ENCODE measurements around the gene DMRT2.

Gene DMRT2

DNA sequence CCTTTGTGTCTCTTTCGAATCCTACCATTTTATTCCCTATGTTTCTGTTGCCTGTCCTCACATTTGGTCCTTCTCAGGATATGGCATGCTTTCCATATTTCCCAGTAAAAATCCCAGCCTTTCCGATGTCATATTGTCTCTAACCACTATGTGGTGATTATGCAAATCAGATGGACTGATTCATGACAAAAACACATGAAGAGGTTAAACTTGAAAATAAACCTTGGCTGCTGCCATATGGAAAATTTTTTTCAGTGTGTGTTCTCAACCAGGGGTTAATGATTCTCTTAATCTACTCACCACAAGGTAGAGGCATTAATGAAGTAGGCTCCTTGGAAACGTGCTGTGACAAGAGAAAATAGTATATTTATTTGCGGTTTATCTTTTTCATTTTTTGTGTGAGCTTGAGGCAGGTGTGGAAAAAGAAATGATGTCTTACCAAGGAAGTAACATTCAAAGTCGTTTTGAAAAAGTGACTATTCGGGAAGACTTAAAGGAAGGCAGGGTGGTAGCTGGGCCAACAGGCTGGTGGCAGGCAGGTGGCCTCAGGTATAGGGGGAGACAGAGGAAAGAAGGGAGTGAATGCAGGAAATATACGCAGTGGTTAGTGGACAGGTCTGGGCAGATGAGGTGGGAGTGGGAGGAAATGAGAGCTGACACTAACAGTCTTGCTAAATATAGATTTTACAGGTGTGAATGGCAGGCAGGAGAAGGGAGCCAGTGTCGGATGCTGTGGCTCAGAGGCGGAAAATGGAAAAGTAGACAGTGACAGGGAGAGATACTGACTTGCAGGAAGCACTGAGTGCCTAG lies 46.2 kb downstream of the DMRT2 start:
- DNase-seq, result no peak

DNA sequence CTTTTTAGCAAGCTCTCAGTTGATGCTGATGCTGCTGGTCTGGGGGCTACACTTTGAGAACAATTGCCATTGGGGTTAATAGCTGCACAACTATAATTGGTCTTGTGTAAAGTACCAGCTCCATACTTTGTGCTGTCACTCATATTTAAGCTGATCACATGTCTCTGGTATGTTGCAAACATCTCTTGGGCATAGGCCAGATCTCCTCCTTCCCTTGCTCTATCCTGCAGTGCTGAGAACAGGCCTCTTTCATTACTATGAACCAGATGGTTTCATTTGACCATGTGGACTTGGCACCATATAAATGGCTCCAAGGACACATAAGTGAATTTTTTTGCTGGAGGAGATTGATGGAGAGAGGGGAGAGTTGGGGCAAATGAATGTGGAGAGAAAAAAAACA lies 48.4 kb downstream of the DMRT2 start:
- no peak for DNase-seq

DNA sequence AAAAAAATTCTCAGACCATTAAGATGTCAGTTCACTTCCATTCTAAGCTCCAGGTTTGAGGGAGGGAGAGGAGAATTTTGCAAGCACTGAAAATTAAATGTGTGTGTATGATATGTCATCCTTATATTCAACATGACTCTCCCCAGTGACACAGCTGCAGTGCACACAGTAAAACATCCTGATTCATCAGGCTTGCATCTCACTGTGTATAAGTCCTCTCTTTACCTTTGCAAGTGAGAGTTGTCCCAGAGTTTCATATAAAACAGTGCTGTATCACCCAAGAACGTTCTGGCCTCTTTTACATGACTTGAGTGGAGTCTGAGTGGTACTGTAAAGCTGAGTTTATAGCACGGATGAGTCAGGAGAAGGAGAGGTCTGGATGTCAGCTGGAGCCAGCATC lies 50.0 kb downstream of the DMRT2 start:
- DNase-seq, result no peak

DNA sequence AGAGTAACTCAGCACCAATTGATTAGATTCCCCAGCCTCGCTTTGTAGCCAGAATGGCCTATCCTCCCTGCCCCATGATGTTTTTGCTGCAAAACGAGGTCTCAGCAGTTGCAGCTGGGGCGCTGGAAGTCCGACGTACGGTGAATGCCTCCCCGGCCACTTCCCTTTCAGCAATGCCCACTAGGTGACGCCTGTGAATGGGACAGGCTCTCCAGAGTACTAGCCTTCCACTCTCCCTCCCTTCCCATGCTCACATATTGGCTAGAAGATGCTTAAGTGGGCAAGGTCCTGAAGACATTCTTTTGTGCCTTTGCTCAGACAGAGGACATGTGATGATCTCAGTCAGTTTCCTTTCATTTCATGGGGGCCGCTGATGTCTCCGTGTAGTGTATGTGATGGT lies 50.8 kb downstream of the DMRT2 start:
- no peak for DNase-seq

DNA sequence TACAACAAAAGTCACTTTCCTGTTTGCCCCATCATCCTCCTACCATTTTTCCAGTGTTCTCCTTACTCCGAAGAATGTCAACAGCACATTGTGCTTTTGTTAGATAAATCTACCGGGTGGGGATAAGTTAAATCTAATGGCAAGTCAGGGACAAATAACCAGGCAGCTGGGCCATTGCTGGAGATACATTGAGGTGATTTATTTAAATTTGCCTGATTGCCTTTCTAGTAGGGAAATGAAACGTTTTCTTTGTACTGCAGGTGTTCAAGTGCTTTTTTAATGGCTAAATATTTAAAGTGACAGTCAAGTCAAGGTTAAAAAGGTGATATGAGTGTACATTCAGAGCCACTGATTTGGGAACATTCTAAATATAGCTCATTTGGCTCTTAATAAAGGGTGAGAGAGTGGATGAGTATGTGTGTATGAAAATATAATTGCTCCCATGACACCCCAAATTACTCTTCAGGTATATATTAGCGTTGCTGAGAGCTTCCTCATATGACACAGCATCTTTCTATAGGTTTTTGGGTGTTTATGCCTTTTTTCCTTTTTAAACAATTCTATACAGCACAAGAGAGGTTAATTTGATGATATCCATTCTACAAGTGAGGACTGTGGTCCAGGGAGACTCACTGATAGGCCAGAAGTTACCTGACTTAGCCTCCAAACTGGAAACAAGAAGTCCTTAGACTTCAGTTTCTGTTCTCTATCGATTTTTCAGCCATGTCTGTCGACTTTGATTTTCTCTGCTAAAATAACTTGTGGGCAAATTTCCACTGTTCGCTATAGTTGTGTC lies 51.9 kb downstream of the DMRT2 start:
- DNase-seq, result no peak

DNA sequence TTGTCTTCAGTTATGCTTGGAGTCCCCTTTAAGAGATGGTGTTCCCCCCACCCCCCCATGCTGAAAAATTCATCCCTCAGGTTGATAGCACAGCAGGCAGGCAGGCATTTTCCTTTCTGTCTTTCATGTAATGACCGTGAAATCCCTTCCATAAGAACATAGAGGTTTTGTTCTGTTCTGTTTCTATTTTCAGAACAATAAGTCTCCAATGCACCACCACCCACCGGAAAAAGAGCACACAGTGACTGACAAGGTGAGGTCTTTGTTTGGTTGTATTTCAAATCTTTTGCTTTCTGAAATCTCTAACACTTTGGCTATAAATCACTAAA lies 52.4 kb downstream of the DMRT2 start:
- no peak for DNase-seq

All from NCI-H187 treated with DMSO at 0.1 percent for 48 hours (cell line).